ENCODE results near the gene SGK1.

The SGK1 gene

GRCh38 chr6:134132494-134133141 is 185.3 kb downstream of the SGK1 start:
- no peak for DNase-seq (ENCODE audit: low read depth in 4 of 4, low spot score in 1 of 4)

GRCh38 chr6:134131530-134132139 is 186.3 kb downstream of the SGK1 start:
- DNase-seq (ENCODE audit: low read depth in 4 of 4, low spot score in 1 of 4) = no peak

GRCh38 chr6:134128146-134128545 is 189.8 kb downstream of the SGK1 start:
- DNase-seq (ENCODE audit: low read depth in 4 of 4, low spot score in 1 of 4) = no peak

- no peak for DNase-seq (ENCODE audit: low read depth in 4 of 4, low spot score in 1 of 4)
Observed at GRCh38 chr6:134123666-134124208, 194.2 kb downstream of the SGK1 start.

- no peak for DNase-seq (ENCODE audit: low read depth in 4 of 4, low spot score in 1 of 4)
Observed at GRCh38 chr6:134122775-134123174, 195.1 kb downstream of the SGK1 start.

GRCh38 chr6:134119486-134119885 is 198.4 kb downstream of the SGK1 start:
- DNase-seq (ENCODE audit: low read depth in 4 of 4, low spot score in 1 of 4) = no peak

Measured in stimulated activated CD4-positive, alpha-beta T cell treated with anti-CD3 and anti-CD28 coated beads, Interleukin-1b, Interleukin-23, amount 100 ng/mL, for 24 hours (primary cell).